ENCODE results near the gene KIF13A.

- TF ChIP-seq CTCF (conservative IDR thresholded peaks at IDR 0.05; ENCODE audit: low read depth, low read length) (no peak), EZH2 (IDR thresholded peaks at IDR 0.05; ENCODE audit: borderline replicate concordance, low read depth, low read length, poor library complexity, severe bottlenecking) (no peak)
Observed at GRCh38 chr6:17866876-17867444, 120.5 kb downstream of the KIF13A start.

Measured in A673 (cell line).